ENCODE data around the gene ZMYM4. TPM values are rescaled to one million over a fixed set of nuclear protein-coding genes. Genes with fewer than 3 reads are reported as not detected.

ZMYM4 gene
- total and polyA plus RNA-seq, 10 of the 15 experiments (the other 5 are each of a cell fraction or from before 2014, with no cell fraction given) = 8.0 to 37.0 (median 28.1) TPM

DNA sequence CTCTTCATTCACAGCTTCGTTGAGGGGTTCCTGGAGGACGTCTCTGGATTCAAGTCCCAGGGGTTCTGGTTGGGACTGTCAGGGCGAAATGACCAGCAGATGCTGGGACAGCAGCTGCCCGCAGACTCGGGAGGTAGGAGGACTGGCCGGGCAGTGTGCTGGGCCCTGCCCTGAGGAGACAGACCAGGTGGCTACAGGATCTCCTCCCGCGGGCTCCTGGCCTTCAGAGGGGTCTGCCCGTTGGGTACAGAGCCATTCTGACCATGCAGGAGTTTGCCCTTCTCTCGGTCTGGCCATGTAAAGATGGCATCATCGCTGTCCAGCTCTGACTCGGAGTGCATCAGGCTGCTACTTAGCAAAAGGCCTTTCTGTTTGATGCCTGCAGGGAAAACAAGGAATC, 166.2 kb downstream of the ZMYM4 start:
- RAD21 ChIA-PET (ENCODE audit: unreplicated experiment) = no interaction called here
- CTCF ChIA-PET = no interaction called here
- Histone ChIP-seq H3K4me3 (no peak overlapping the region), H3K27me3 (replicated peaks in 1 of 2; ENCODE audit: control insufficient read depth in 2 of 2, insufficient read depth in 2 of 2, low read length in 1 of 2) (no peaks in the 10 kb centered on the region), H3K9ac (ENCODE audit: control insufficient read depth, insufficient read depth, low read length) (no peak overlapping the region), H4K20me1 (ENCODE audit: control insufficient read depth, insufficient read depth) (no peaks in the 10 kb centered on the region; the same call in 1 of the 2 replicates), H3K4me1 (ENCODE audit: control insufficient read depth, insufficient read depth, low read length) (no peaks in the 10 kb centered on the region), H3K4me2 (ENCODE audit: control insufficient read depth, insufficient read depth) (no peak overlapping the region), H2AFZ (ENCODE audit: control insufficient read depth, low read depth, low read length) (no peak overlapping the region), H3K9me3 (replicated peaks; ENCODE audit: control insufficient read depth, insufficient read depth, low read length) (no peaks in the 10 kb centered on the region), H3K27ac (ENCODE audit: control insufficient read depth, insufficient read depth) (no peak overlapping the region), H3K79me2 (ENCODE audit: control insufficient read depth, insufficient read depth, low read length) (no peaks in the 10 kb centered on the region), H3K36me3 (ENCODE audit: control insufficient read depth in 2 of 2, insufficient read depth in 2 of 2, low read length in 1 of 2) (peaks cover 7 to 14% of the 10 kb centered on the region in 2 experiments; a peak in 3 of 4 replicates)
- in situ Hi-C loops (cut with MboI) = no loop called here
- DNase-seq (ENCODE audit: low read depth, low spot score) (no peak), ATAC-seq (no peak), FAIRE-seq (no peak)
- intact Hi-C loops (cut with micrococcal nuclease; ENCODE audit: unreplicated experiment) = no loop called here
- no TSS peak for BruUV-seq (replicated peaks)
- 85% methylated on average over 12 of the region's 12 CpGs for whole genome bisulfite sequencing (ENCODE audit: insufficient coverage, insufficient replicate concordance, low lambda C conversion rate, missing lambda C conversion rate)
- SMC1A ChIA-PET (ENCODE audit: uncharacterized antibody, unreplicated experiment) = no interaction called here
- TF ChIP-seq FOXK2 (IDR thresholded peaks at IDR 0.05) (no peak), KLF5 (IDR thresholded peaks at IDR 0.05; ENCODE audit: partially characterized antibody) (no peak), BMI1 (IDR thresholded peaks at IDR 0.05; ENCODE audit: borderline replicate concordance) (no peak), RAD51 (IDR thresholded peaks at IDR 0.05) (no peak), RUNX3 (IDR thresholded peaks at IDR 0.05; ENCODE audit: low read length) (no peak), RBBP5 (conservative IDR thresholded peaks at IDR 0.05) (no peak), STAT1 (conservative IDR thresholded peaks at IDR 0.05) (no peak), RELA (IDR thresholded peaks at IDR 0.05; ENCODE audit: borderline replicate concordance, partially characterized antibody) (no peak), ZNF24 (IDR thresholded peaks at IDR 0.05) (no peak), CHD4 (IDR thresholded peaks at IDR 0.05) (no peak), DPF2 (IDR thresholded peaks at IDR 0.05) (no peak)
- TF ChIP-seq, protein P1, sequence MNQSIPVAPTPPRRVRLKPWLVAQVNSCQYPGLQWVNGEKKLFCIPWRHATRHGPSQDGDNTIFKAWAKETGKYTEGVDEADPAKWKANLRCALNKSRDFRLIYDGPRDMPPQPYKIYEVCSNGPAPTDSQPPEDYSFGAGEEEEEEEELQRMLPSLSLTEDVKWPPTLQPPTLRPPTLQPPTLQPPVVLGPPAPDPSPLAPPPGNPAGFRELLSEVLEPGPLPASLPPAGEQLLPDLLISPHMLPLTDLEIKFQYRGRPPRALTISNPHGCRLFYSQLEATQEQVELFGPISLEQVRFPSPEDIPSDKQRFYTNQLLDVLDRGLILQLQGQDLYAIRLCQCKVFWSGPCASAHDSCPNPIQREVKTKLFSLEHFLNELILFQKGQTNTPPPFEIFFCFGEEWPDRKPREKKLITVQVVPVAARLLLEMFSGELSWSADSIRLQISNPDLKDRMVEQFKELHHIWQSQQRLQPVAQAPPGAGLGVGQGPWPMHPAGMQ (IDR thresholded peaks at IDR 0.05; ENCODE audit: borderline replicate concordance) = no peak
- TF ChIP-seq, protein P2, sequence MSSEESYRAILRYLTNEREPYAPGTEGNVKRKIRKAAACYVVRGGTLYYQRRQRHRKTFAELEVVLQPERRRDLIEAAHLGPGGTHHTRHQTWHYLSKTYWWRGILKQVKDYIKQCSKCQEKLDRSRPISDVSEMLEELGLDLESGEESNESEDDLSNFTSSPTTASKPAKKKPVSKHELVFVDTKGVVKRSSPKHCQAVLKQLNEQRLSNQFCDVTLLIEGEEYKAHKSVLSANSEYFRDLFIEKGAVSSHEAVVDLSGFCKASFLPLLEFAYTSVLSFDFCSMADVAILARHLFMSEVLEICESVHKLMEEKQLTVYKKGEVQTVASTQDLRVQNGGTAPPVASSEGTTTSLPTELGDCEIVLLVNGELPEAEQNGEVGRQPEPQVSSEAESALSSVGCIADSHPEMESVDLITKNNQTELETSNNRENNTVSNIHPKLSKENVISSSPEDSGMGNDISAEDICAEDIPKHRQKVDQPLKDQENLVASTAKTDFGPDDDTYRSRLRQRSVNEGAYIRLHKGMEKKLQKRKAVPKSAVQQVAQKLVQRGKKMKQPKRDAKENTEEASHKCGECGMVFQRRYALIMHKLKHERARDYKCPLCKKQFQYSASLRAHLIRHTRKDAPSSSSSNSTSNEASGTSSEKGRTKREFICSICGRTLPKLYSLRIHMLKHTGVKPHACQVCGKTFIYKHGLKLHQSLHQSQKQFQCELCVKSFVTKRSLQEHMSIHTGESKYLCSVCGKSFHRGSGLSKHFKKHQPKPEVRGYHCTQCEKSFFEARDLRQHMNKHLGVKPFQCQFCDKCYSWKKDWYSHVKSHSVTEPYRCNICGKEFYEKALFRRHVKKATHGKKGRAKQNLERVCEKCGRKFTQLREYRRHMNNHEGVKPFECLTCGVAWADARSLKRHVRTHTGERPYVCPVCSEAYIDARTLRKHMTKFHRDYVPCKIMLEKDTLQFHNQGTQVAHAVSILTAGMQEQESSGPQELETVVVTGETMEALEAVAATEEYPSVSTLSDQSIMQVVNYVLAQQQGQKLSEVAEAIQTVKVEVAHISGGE (CRISPR knock-in tag; IDR thresholded peaks at IDR 0.05) = no peak
- TF ChIP-seq, protein P3, sequence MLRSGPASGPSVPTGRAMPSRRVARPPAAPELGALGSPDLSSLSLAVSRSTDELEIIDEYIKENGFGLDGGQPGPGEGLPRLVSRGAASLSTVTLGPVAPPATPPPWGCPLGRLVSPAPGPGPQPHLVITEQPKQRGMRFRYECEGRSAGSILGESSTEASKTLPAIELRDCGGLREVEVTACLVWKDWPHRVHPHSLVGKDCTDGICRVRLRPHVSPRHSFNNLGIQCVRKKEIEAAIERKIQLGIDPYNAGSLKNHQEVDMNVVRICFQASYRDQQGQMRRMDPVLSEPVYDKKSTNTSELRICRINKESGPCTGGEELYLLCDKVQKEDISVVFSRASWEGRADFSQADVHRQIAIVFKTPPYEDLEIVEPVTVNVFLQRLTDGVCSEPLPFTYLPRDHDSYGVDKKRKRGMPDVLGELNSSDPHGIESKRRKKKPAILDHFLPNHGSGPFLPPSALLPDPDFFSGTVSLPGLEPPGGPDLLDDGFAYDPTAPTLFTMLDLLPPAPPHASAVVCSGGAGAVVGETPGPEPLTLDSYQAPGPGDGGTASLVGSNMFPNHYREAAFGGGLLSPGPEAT (IDR thresholded peaks at IDR 0.05; ENCODE audit: low read depth) = no peak
- POLR2A ChIA-PET = interaction anchor here (1.2 kb wide), 1 partner anchor 9 kb away, joined by 3 read pairs; no protein-coding TSS in a partner anchor

Measured in GM12878 (cell line).